ENCODE measurements around the gene TMPRSS9. TPM values are rescaled to one million over a fixed set of nuclear protein-coding genes. Genes with fewer than 3 reads are reported as not detected.

Gene TMPRSS9
- total and polyA plus RNA-seq, 4 donors = 0.05 to 0.37 (median 0.09) TPM; not detected in 1

- no peaks in the 10 kb centered on the region for H3K4me1 ChIP-seq (ENCODE audit: control insufficient read depth in 5 of 5, insufficient read depth in 5 of 5, low read length in 5 of 5)
- peak overlapping the region in 1 of 2 donors; percentile 53 for H3K9ac ChIP-seq (ENCODE audit: insufficient read depth in 1 of 2, low read length in 2 of 2)
- H3K27ac ChIP-seq (ENCODE audit: low read depth in 1 of 2, low read length in 1 of 2) = no peak overlapping the region
- H3K9me3 ChIP-seq (ENCODE audit: control insufficient read depth in 4 of 4, insufficient read depth in 3 of 4, low read length in 3 of 4) = no peaks in the 10 kb centered on the region
- 93 to 100% methylated on average over 1 of the region's 1 CpG for WGBS, 2 donors
- DNase-seq (no peak), ATAC-seq (ENCODE audit: insufficient read depth, low FRiP score) (no peak)
- TF ChIP-seq CTCF (IDR thresholded peaks at IDR 0.05; ENCODE audit: control extremely low read depth, extremely low read depth) = no peak
- H3K36me3 ChIP-seq (ENCODE audit: control insufficient read depth in 4 of 4, insufficient read depth in 4 of 4, low read length in 4 of 4) = peaks cover 7 to 45% (median 20%) of the 10 kb centered on the region in 4 donors
- H3K4me3 ChIP-seq = no peak overlapping the region
- H3K27me3 ChIP-seq (ENCODE audit: control insufficient read depth in 3 of 3, insufficient read depth in 3 of 3, low read length in 2 of 3) = no peaks in the 10 kb centered on the region
Observed at GRCh38 chr19:2440515-2440914, 80.5 kb downstream of the TMPRSS9 start.

GRCh38 chr19:2441096-2441752 is 81.2 kb downstream of the TMPRSS9 start:
- Histone ChIP-seq H3K36me3 (ENCODE audit: control insufficient read depth in 4 of 4, insufficient read depth in 4 of 4, low read length in 4 of 4) (peaks cover 7 to 45% (median 20%) of the 10 kb centered on the region in 4 donors), H3K27me3 (ENCODE audit: control insufficient read depth in 3 of 3, insufficient read depth in 3 of 3, low read length in 2 of 3) (no peaks in the 10 kb centered on the region), H3K9me3 (ENCODE audit: control insufficient read depth in 4 of 4, insufficient read depth in 3 of 4, low read length in 3 of 4) (no peaks in the 10 kb centered on the region), H3K27ac (ENCODE audit: low read depth in 1 of 2, low read length in 1 of 2) (no peak overlapping the region), H3K4me3 (no peak overlapping the region), H3K4me1 (ENCODE audit: control insufficient read depth in 5 of 5, insufficient read depth in 5 of 5, low read length in 5 of 5) (no peaks in the 10 kb centered on the region), H3K9ac (ENCODE audit: insufficient read depth in 1 of 2, low read length in 2 of 2) (no peak overlapping the region)
- WGBS, 2 donors = 97 to 98% methylated on average over 25 to 26 of the region's 26 CpGs
- ATAC-seq (ENCODE audit: insufficient read depth, low FRiP score) (no peak), DNase-seq (no peak)
- TF ChIP-seq CTCF (IDR thresholded peaks at IDR 0.05; ENCODE audit: control extremely low read depth, extremely low read depth) = no peak

- Histone ChIP-seq H3K9me3 (ENCODE audit: control insufficient read depth in 4 of 4, insufficient read depth in 3 of 4, low read length in 3 of 4) (no peaks in the 10 kb centered on the region), H3K27ac (ENCODE audit: low read depth in 1 of 2, low read length in 1 of 2) (no peak overlapping the region), H3K27me3 (ENCODE audit: control insufficient read depth in 3 of 3, insufficient read depth in 3 of 3, low read length in 2 of 3) (no peaks in the 10 kb centered on the region), H3K4me3 (no peak overlapping the region), H3K9ac (ENCODE audit: insufficient read depth in 1 of 2, low read length in 2 of 2) (no peak overlapping the region), H3K4me1 (ENCODE audit: control insufficient read depth in 5 of 5, insufficient read depth in 5 of 5, low read length in 5 of 5) (no peaks in the 10 kb centered on the region), H3K36me3 (ENCODE audit: control insufficient read depth in 4 of 4, insufficient read depth in 4 of 4, low read length in 4 of 4) (peaks cover 4 to 29% (median 18%) of the 10 kb centered on the region in 4 donors)
- no peak for ATAC-seq (ENCODE audit: insufficient read depth, low FRiP score)
- TF ChIP-seq CTCF (IDR thresholded peaks at IDR 0.05; ENCODE audit: control extremely low read depth, extremely low read depth) = no peak
- no peak for DNase-seq
- 89 to 94% methylated on average over 22 of the region's 22 CpGs for WGBS, 2 donors
Observed at GRCh38 chr19:2443116-2443784, 83.2 kb downstream of the TMPRSS9 start.
